ENCODE measurements around the gene GALNS.

The GALNS gene

DNA sequence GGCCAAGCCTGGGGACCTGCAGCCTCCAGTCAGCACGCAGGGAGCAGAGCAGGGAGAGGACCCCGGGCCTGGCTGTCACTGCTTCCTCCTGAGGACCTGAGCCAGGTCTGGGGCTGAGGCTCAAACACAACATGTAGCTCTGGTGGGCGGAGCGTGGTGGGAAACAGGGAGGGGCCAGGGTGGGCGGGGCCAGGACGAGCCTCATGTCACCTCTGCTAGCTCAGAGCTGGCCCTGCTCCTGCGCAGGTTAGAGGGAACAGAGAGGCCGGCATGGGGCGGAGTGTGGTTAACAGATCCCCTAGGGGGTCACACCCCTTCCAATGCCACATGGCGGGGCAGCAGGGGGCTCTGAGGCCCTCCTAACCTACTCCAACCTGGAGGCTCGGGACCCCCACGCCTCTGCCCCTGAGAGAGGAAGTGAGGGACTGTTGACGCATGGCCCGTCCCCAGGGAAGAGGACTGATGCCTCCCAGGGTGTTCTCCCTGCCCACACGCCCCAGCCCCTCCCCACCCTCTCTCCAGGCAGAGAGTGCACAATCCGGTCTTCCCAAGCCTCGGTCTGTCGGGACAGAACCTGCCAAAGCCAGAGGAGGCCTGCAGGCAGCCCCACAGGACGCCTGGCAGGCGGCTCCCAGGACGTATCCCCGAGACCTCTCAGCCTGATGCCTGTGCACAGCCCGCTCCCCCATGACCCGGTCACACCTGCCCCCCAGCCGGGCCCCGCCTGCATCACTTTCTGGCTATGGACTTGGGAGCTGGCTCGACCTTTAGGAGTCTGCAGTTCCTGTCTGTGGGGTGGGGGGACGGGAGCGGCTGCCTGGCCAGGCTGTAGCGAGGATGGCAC, 86.9 kb downstream of the GALNS start:
- H3K9me3 ChIP-seq (ENCODE audit: control extremely low read depth in 1 of 5, control insufficient read depth in 4 of 5, insufficient read depth in 2 of 5, low read depth in 1 of 5, low read length in 4 of 5): no peaks in the 10 kb centered on the region
- POLR2A ChIA-PET: interaction anchor here (0.7 to 2.0 kb wide), 7 partner anchors 11 to 27 kb away, joined by 3 to 15 read pairs (median 4); partner anchors contain the start of gene PIEZO1
- peak overlapping the region; percentile 72 to 87 for H3K27ac ChIP-seq (ENCODE audit: insufficient read depth in 1 of 2, low read depth in 1 of 2, low read length in 2 of 2, poor library complexity in 1 of 2, severe bottlenecking in 2 of 2)
- CTCF ChIA-PET: interaction anchor here (0.7 to 5.4 kb wide), 12 partner anchors 9 to 35 kb away, joined by 3 to 31 read pairs (median 4); no protein-coding TSS in a partner anchor
- peaks cover 0 to 38% (median 4%) of the 10 kb centered on the region in 4 experiments for H3K36me3 ChIP-seq (ENCODE audit: control insufficient read depth in 4 of 4, insufficient read depth in 4 of 4, low read length in 3 of 4)
- 74% methylated on average over 22 of the region's 30 CpGs for WGBS (ENCODE audit: insufficient coverage)
- H3K4me1 ChIP-seq (ENCODE audit: control extremely low read depth in 1 of 4, control insufficient read depth in 4 of 4, insufficient read depth in 4 of 4, low read length in 3 of 4): peaks cover 0 to 79% (median 76%) of the 10 kb centered on the region in 4 experiments
- H3K27me3 ChIP-seq (replicated peaks in 2 of 5; ENCODE audit: control insufficient read depth in 4 of 5, insufficient read depth in 5 of 5, low read length in 4 of 5): no peaks in the 10 kb centered on the region
- H3K4me3 ChIP-seq (ENCODE audit: control insufficient read depth in 1 of 7, extremely low read depth in 1 of 7, insufficient read depth in 4 of 7, low read depth in 2 of 7, low read length in 6 of 7): peak overlapping the region in 2 of 7 experiments; percentile 36 to 54
- peak in 2 of 3 donors; percentile 72 to 74 for DNase-seq

DNA sequence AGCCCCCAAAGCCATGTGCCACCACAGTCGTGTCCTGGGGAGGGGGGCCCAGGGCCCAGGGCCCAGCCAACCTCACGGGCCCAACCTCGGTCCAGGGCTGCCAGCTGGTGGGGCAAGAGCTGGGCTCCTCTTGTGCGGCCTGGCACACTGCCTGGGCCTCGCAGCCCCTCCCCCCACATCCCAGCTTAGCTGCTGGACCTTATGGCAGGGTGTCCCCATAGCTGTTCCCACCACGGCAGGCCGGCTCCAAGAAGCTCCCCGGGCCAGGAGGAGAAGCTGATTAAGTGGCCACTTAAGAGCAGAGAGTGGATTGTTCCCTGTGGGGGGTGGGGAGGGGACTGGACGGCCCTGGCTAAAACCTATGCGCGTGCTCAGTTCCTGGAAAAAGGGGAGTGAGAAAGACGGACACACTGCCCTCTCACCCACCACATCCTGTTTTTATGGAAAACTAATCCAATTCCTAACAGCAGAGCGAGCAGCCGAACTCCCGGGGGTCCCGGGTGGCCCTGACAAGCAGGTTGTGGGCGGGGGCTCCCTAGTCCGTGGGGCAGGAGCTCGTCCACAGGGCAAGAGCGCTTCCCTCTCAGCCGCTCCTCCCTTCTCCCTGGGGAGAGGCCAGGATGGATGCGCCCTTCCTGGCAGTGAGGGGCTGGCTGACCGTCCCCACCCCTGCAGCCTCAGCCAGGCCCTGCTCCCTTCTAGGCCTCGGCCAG, 88.5 kb downstream of the GALNS start:
- no peaks in the 10 kb centered on the region for H3K9me3 ChIP-seq (ENCODE audit: control extremely low read depth in 1 of 5, control insufficient read depth in 4 of 5, insufficient read depth in 2 of 5, low read depth in 1 of 5, low read length in 4 of 5)
- H3K27ac ChIP-seq (ENCODE audit: insufficient read depth in 1 of 2, low read depth in 1 of 2, low read length in 2 of 2, poor library complexity in 1 of 2, severe bottlenecking in 2 of 2): peak overlapping the region in 1 of 2 experiments; percentile 61
- no peak for DNase-seq
- peaks cover 0 to 63% (median 60%) of the 10 kb centered on the region in 4 experiments for H3K4me1 ChIP-seq (ENCODE audit: control extremely low read depth in 1 of 4, control insufficient read depth in 4 of 4, insufficient read depth in 4 of 4, low read length in 3 of 4)
- H3K36me3 ChIP-seq (ENCODE audit: control insufficient read depth in 4 of 4, insufficient read depth in 4 of 4, low read length in 3 of 4): peaks cover 0 to 41% (median 17%) of the 10 kb centered on the region in 4 experiments
- WGBS (ENCODE audit: insufficient coverage): 87% methylated on average over 11 of the region's 24 CpGs
- CTCF ChIA-PET: interaction anchor here (1.1 to 3.2 kb wide), 5 partner anchors 11 to 42 kb away, joined by 3 to 9 read pairs (median 3); no protein-coding TSS in a partner anchor
- POLR2A ChIA-PET: interaction anchor here (1.1 kb wide), 1 partner anchor 10 kb away, joined by 4 read pairs; no protein-coding TSS in a partner anchor
- H3K27me3 ChIP-seq (replicated peaks in 2 of 5; ENCODE audit: control insufficient read depth in 4 of 5, insufficient read depth in 5 of 5, low read length in 4 of 5): no peaks in the 10 kb centered on the region
- H3K4me3 ChIP-seq (ENCODE audit: control insufficient read depth in 1 of 7, extremely low read depth in 1 of 7, insufficient read depth in 4 of 7, low read depth in 2 of 7, low read length in 6 of 7): no peak overlapping the region

DNA sequence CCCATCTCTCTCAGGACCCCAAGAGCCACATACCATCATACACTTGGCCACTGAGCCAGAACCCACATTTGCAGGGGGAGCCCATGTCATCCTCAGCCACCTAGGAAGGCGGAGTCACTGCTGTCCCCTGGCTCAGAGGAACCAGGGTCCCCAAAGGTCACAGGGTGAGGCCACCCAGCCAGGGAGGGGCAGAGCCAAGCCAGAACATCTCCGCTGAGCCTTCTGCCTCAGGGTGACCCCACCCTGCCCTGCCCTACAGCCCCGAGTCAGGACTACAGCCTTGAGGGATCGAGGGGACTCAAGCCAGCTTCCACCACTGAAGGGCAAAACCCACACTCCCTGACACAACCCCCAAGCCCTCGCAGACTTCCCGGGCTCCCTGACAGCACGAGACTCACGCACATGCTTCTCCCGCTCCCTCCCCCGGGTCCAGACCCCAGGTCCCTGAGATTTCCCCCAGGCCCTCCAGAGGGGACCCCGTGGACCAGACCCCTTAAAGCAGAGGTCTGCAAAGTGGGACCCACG, 89.1 kb downstream of the GALNS start:
- Histone ChIP-seq H3K27ac (ENCODE audit: insufficient read depth in 1 of 2, low read depth in 1 of 2, low read length in 2 of 2, poor library complexity in 1 of 2, severe bottlenecking in 2 of 2) (peak overlapping the region in 1 of 2 experiments; percentile 61), H3K27me3 (replicated peaks in 2 of 5; ENCODE audit: control insufficient read depth in 4 of 5, insufficient read depth in 5 of 5, low read length in 4 of 5) (no peaks in the 10 kb centered on the region), H3K4me3 (ENCODE audit: control insufficient read depth in 1 of 7, extremely low read depth in 1 of 7, insufficient read depth in 4 of 7, low read depth in 2 of 7, low read length in 6 of 7) (no peak overlapping the region), H3K36me3 (ENCODE audit: control insufficient read depth in 4 of 4, insufficient read depth in 4 of 4, low read length in 3 of 4) (peaks cover 3 to 47% (median 20%) of the 10 kb centered on the region in 4 experiments), H3K9me3 (ENCODE audit: control extremely low read depth in 1 of 5, control insufficient read depth in 4 of 5, insufficient read depth in 2 of 5, low read depth in 1 of 5, low read length in 4 of 5) (no peaks in the 10 kb centered on the region), H3K4me1 (ENCODE audit: control extremely low read depth in 1 of 4, control insufficient read depth in 4 of 4, insufficient read depth in 4 of 4, low read length in 3 of 4) (peaks cover 0 to 61% (median 54%) of the 10 kb centered on the region in 4 experiments)
- ChIA-PET POLR2A (interaction anchor here (1.1 kb wide), 1 partner anchor 10 kb away, joined by 4 read pairs; no protein-coding TSS in a partner anchor), CTCF (interaction anchor here (1.0 to 3.2 kb wide), 7 partner anchors 10 to 43 kb away, joined by 3 to 11 read pairs (median 3); no protein-coding TSS in a partner anchor)
- 77% methylated on average over 9 of the region's 12 CpGs for WGBS (ENCODE audit: insufficient coverage)
- no peak for DNase-seq

DNA sequence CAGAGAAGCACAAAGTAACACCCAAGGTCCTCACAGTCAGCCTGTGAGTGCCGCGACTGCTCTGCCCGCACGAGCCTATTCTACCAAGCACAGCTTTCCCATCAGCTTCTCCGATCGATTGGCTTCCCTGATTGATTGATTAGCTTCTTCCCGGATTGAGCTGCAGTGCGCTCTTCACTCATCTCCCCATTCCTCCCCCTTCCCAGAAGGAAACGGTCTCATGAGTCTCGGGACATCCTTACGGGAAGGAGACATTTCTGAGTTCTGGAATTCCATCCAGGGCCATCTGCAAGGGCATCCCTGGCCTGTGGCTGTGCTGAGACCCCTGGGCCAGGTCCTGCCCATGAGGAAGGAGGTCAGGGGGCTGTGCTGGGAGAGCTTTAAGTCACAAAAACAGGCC, 89.8 kb downstream of the GALNS start:
- Histone ChIP-seq H3K27ac (ENCODE audit: insufficient read depth in 1 of 2, low read depth in 1 of 2, low read length in 2 of 2, poor library complexity in 1 of 2, severe bottlenecking in 2 of 2) (peak overlapping the region in 1 of 2 experiments; percentile 61), H3K4me1 (ENCODE audit: control extremely low read depth in 1 of 4, control insufficient read depth in 4 of 4, insufficient read depth in 4 of 4, low read length in 3 of 4) (peaks cover 0 to 61% (median 54%) of the 10 kb centered on the region in 4 experiments)
- CTCF ChIA-PET: interaction anchor here (1.0 to 3.2 kb wide), 7 partner anchors 9 to 44 kb away, joined by 3 to 11 read pairs (median 4); no protein-coding TSS in a partner anchor

DNA sequence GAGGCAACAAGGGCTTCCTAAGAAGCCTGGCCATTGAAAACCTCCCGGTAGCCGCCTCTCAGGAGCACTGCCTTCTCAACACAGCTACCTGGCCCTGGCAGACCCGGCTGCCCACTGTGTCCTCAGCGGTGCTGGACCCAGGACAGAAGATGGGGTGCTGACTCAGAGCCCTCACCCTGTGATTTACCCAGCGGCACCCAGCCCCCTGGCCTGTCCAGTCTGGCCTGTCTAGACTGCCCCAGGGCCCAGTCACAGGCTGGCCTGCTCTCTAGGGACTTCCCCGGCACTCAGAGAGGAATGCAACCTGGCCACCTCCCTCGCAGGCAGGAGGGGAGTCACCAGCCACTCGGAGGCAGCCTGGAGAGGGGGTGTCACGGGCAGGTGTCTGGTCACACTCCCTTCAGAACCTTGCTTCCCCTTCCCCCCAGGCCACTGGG, 91.8 kb downstream of the GALNS start:
- H3K36me3 ChIP-seq (ENCODE audit: control insufficient read depth in 4 of 4, insufficient read depth in 4 of 4, low read length in 3 of 4): peaks cover 4 to 59% (median 25%) of the 10 kb centered on the region in 4 experiments
- POLR2A ChIA-PET: interaction anchor here (0.6 kb wide), 1 partner anchor 10 kb away, joined by 4 read pairs; no protein-coding TSS in a partner anchor
- no peak for DNase-seq
- no peak overlapping the region for H3K4me3 ChIP-seq (ENCODE audit: control insufficient read depth in 1 of 7, extremely low read depth in 1 of 7, insufficient read depth in 4 of 7, low read depth in 2 of 7, low read length in 6 of 7)
- no peaks in the 10 kb centered on the region for H3K9me3 ChIP-seq (ENCODE audit: control extremely low read depth in 1 of 5, control insufficient read depth in 4 of 5, insufficient read depth in 2 of 5, low read depth in 1 of 5, low read length in 4 of 5)
- H3K4me1 ChIP-seq (ENCODE audit: control extremely low read depth in 1 of 4, control insufficient read depth in 4 of 4, insufficient read depth in 4 of 4, low read length in 3 of 4): peaks cover 0 to 47% (median 37%) of the 10 kb centered on the region in 4 experiments
- CTCF ChIA-PET: interaction anchor here (1.0 to 1.3 kb wide), 3 partner anchors 17 to 19 kb away, joined by 3 to 4 read pairs (median 4); no protein-coding TSS in a partner anchor
- no peak overlapping the region for H3K27ac ChIP-seq (ENCODE audit: insufficient read depth in 1 of 2, low read depth in 1 of 2, low read length in 2 of 2, poor library complexity in 1 of 2, severe bottlenecking in 2 of 2)
- no peaks in the 10 kb centered on the region for H3K27me3 ChIP-seq (replicated peaks in 2 of 5; ENCODE audit: control insufficient read depth in 4 of 5, insufficient read depth in 5 of 5, low read length in 4 of 5)
- 91% methylated on average over 8 of the region's 9 CpGs for WGBS (ENCODE audit: insufficient coverage)

More for the DNA sequence above, 89.8 kb downstream of the GALNS start:
- POLR2A ChIA-PET: no interaction called here
- 97% methylated on average over 8 of the region's 11 CpGs for WGBS (ENCODE audit: insufficient coverage)
- Histone ChIP-seq H3K36me3 (ENCODE audit: control insufficient read depth in 4 of 4, insufficient read depth in 4 of 4, low read length in 3 of 4) (peaks cover 4 to 51% (median 23%) of the 10 kb centered on the region in 4 experiments), H3K4me3 (ENCODE audit: control insufficient read depth in 1 of 7, extremely low read depth in 1 of 7, insufficient read depth in 4 of 7, low read depth in 2 of 7, low read length in 6 of 7) (no peak overlapping the region), H3K27me3 (replicated peaks in 2 of 5; ENCODE audit: control insufficient read depth in 4 of 5, insufficient read depth in 5 of 5, low read length in 4 of 5) (no peaks in the 10 kb centered on the region), H3K9me3 (ENCODE audit: control extremely low read depth in 1 of 5, control insufficient read depth in 4 of 5, insufficient read depth in 2 of 5, low read depth in 1 of 5, low read length in 4 of 5) (no peaks in the 10 kb centered on the region)
- no peak for DNase-seq

DNA sequence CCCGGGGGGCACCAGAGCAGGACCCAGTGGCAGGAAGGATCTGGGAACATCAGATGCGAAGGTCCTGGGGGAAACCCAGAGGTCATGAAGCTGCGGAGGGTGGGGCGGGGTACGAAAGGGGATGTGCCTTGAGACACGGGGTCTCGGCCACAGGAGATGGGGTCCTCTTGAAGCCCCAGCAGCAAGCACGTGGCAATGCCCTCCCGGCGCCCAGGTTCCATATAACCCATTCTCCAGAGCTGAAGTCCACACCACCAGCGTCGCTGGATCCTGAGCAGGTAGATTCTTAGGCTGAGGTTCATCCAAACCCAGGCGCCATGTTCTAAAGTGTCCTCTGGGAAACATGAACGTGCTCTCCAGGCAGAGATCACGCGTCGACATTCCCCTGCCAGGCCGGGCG, 92.7 kb downstream of the GALNS start:
- H3K36me3 ChIP-seq (ENCODE audit: control insufficient read depth in 4 of 4, insufficient read depth in 4 of 4, low read length in 3 of 4): peaks cover 4 to 61% (median 28%) of the 10 kb centered on the region in 4 experiments
- POLR2A ChIA-PET: no interaction called here

More for the DNA sequence above, 92.7 kb downstream of the GALNS start:
- Histone ChIP-seq H3K9me3 (ENCODE audit: control extremely low read depth in 1 of 5, control insufficient read depth in 4 of 5, insufficient read depth in 2 of 5, low read depth in 1 of 5, low read length in 4 of 5) (no peaks in the 10 kb centered on the region), H3K27me3 (replicated peaks in 2 of 5; ENCODE audit: control insufficient read depth in 4 of 5, insufficient read depth in 5 of 5, low read length in 4 of 5) (no peaks in the 10 kb centered on the region), H3K4me3 (ENCODE audit: control insufficient read depth in 1 of 7, extremely low read depth in 1 of 7, insufficient read depth in 4 of 7, low read depth in 2 of 7, low read length in 6 of 7) (no peak overlapping the region), H3K4me1 (ENCODE audit: control extremely low read depth in 1 of 4, control insufficient read depth in 4 of 4, insufficient read depth in 4 of 4, low read length in 3 of 4) (peaks cover 0 to 46% (median 31%) of the 10 kb centered on the region in 4 experiments), H3K27ac (ENCODE audit: insufficient read depth in 1 of 2, low read depth in 1 of 2, low read length in 2 of 2, poor library complexity in 1 of 2, severe bottlenecking in 2 of 2) (no peak overlapping the region)
- CTCF ChIA-PET: interaction anchor here (1.0 to 2.3 kb wide), 5 partner anchors 10 to 21 kb away, joined by 3 to 8 read pairs (median 4); no protein-coding TSS in a partner anchor
- DNase-seq: no peak
- WGBS (ENCODE audit: insufficient coverage): 93% methylated on average over 19 of the region's 19 CpGs

All from common myeloid progenitor, CD34-positive (primary cell).